NOMO-1 (cell line): ENCODE results near the gene THBS2.

Experiments used
- DNase-seq, 2 experiments: peaks; one replicate each; lab custom pipeline; 2025; ENCODE audit not compliant: unreplicated experiment in 2 of 2; lab: John Stamatoyannopoulos, UW

Gene THBS2

GRCh38 chr6:169233181-169233580, 20.5 kb downstream of the THBS2 start:
- DNase-seq: no peak

- DNase-seq: no peak
These were observed 21.1 kb downstream of the THBS2 start for GRCh38 chr6:169232507-169232931.

GRCh38 chr6:169231790-169232506, 21.7 kb downstream of the THBS2 start:
- DNase-seq: no peak

- DNase-seq: no peak
These were observed 22.5 kb downstream of the THBS2 start for GRCh38 chr6:169230946-169231789.

GRCh38 chr6:169230322-169230665, 23.4 kb downstream of the THBS2 start:
- DNase-seq: no peak

- DNase-seq: no peak
These were observed 23.9 kb downstream of the THBS2 start for GRCh38 chr6:169229615-169230321.

- DNase-seq: no peak
These were observed 26.5 kb downstream of the THBS2 start for GRCh38 chr6:169227116-169227515.

GRCh38 chr6:169225887-169226286, 27.8 kb downstream of the THBS2 start:
- no peak for DNase-seq

- no peak for DNase-seq
These were observed 28.5 kb downstream of the THBS2 start for GRCh38 chr6:169225131-169225576.

- no peak for DNase-seq
These were observed 28.9 kb downstream of the THBS2 start for GRCh38 chr6:169224716-169225115.

- DNase-seq: no peak
These were observed 29.4 kb downstream of the THBS2 start for GRCh38 chr6:169224185-169224695.

- DNase-seq: no peak
These were observed 30.6 kb downstream of the THBS2 start for GRCh38 chr6:169223006-169223405.

GRCh38 chr6:169222126-169222525, 31.5 kb downstream of the THBS2 start:
- DNase-seq: no peak

- no peak for DNase-seq
These were observed 32.4 kb downstream of the THBS2 start for GRCh38 chr6:169221264-169221663.

- DNase-seq: no peak
These were observed 33.3 kb downstream of the THBS2 start for GRCh38 chr6:169220068-169220964.

- DNase-seq: no peak
These were observed 35.7 kb downstream of the THBS2 start for GRCh38 chr6:169217972-169218371.

GRCh38 chr6:169216830-169217229, 36.8 kb downstream of the THBS2 start:
- no peak for DNase-seq

- no peak for DNase-seq
These were observed 38.4 kb downstream of the THBS2 start for GRCh38 chr6:169215201-169215681.

- DNase-seq: peak; percentile 81 to 89
These were observed 38.9 kb downstream of the THBS2 start for GRCh38 chr6:169214789-169215188.
